NCI-H748 treated with DMSO at 0.1 percent for 48 hours (cell line): ENCODE measurements around the gene PDE4B.
"Not testable (repeated sequence)": the region's sequence is repeated elsewhere in the genome, so short reads cannot be mapped to it uniquely, and the experiment has no call there.

Experiments used
- DNase-seq: peaks from one replicate; lab custom pipeline; 2025; lab: John Stamatoyannopoulos, UW

Gene PDE4B

DNA sequence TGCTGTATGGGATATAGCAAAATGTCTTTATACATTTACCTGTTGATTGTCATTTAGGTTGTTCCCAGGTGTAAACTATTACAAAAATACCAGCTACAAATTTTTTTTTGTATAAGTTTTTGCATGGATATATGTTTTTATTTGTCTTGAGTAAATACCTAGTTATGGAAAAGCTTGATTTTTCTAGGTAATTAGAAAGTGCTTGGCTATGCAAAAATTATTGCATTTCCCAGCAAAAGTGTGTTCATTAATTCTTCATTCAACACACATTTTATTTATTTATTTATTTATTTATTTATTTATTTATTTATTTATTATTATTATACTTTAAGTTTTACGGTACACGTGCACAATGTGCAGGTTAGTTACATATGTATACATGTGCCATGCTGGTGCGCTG, 22.1 kb downstream of the PDE4B start:
- no peak for DNase-seq

DNA sequence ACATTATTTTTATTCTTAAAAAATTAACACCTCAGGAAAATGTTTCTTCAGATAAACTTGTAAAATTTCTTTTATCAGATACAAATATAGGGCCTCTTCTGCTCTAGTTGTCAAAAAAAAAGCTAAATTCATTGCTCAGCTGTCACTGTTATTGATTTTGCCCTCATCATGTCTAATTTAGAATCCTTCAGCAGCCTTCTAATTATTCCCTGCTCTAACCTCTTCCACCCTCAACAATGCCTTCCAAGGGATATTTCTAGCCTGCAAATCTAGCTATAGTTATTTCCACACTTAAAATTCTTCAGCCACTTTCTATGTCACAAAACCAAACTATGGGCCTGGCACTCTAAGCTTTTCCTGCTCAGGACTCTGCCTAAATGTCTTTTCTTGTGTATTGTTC, 25.2 kb downstream of the PDE4B start:
- no peak for DNase-seq

DNA sequence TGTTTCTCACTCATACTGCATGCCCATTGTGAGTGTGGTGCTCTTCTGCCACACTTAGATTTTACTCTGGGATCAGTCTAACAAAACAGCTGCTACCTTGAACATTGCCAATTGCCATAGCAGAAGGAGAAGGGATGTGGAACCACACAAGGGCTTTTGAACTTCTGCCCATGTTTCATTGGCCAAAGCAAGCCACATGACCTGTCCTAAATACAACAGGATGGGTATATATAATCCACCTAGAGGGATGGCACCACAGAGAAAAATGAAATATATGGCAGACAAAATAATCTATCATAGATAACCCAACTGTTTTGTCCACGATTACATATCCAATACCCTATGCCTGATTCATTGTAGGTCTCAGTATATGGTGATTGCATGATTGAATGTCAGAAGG, 26.3 kb downstream of the PDE4B start:
- DNase-seq, result no peak

GRCh38 chr1:65820983-65821382, 28.3 kb downstream of the PDE4B start:
- no peak for DNase-seq

GRCh38 chr1:65821386-65821785, 28.7 kb downstream of the PDE4B start:
- no peak for DNase-seq

GRCh38 chr1:65824103-65824502, 31.4 kb downstream of the PDE4B start:
- DNase-seq, result no peak

DNA sequence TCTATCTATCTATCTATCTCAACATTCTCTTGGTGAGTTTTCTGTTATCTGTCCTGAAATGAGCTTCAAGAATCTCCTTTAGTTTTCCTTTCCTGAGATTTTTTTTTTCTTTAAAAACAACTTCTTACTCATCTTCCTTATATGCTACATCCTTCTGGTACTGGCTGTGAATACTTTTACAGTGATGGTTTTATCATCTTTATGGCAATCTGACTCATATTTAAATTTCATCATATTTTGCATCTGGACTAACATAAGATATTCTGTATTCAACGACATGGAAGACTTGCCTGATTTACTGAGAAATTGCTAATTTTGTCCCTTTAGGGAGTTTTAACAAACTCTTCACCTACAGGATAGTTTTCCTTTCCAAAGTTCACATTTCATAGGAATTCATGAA, 33.0 kb downstream of the PDE4B start:
- DNase-seq, result no peak

DNA sequence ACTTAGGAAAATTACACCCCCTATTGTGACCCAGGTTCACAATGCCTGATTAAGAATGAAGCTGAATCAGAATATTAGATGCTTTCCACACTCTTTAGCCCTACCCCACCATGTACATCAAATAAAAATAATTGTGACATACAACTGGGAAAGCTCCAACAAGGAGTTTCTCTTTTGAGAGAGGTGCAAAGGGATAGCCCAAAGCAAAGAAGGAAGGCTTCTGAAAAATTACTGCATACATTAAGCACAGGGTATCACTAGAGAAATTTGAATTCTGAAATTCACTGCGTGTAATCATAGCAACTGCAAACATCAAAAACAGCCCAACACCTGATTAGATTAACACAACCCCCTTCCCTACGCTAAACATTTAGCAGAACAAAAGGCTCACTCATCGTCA, 34.1 kb downstream of the PDE4B start:
- DNase-seq, result no peak

DNA sequence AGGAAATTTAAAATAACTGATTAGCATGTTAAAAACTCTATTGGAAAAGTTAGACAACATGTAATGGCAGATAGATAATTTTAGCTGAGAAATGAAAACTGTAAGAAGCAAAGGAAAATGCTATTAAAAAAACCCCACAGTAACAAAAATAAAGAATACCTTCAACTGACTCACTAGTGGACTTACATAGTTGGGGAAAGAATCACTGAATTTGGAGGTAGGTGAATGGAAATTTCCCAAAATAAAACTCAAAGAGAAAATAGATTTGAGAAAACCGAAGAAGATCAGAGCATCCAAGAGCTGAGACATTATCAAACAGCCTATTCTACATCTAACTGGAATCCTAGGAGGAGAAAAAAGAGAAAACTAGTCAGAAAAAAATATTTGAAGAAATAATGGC, 34.7 kb downstream of the PDE4B start:
- DNase-seq, result no peak

DNA sequence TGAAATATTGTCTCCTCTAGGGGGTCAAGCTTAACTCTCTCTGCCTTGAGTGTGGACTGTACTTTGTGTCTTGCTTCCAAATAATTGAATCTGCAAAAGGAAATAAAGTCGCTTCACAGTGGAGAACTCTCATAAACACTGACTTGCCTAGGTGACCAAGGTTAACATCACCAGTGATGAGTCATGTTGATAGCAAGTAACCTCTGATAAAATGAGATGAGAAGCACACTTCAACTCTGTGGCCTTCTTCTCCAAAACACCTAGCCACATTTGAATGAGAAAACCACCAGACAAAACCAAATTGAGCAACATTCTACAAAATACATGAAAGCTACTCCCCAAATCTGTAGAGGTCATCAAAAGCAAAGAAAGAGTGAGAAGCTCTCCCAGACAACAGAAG, 37.6 kb downstream of the PDE4B start:
- DNase-seq, result no peak

DNA sequence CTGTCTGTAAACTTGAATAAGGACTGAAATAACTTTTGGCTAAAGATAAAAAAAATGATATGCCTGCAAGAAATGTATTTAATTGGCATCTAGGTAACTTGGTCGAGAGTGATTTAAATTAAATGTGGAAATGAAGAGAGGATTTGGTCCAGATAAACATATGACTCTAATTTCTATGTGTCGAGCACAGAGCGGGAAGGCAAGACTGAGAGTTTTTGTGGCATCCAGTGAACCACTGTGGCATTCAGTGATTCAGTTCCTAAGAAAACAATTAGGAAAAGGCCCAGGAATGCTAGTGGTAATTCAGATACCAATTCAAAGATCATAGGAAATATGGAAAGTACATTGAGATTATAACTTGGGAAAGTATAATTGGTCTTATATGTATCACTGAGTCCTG, 39.6 kb downstream of the PDE4B start:
- no peak for DNase-seq

DNA sequence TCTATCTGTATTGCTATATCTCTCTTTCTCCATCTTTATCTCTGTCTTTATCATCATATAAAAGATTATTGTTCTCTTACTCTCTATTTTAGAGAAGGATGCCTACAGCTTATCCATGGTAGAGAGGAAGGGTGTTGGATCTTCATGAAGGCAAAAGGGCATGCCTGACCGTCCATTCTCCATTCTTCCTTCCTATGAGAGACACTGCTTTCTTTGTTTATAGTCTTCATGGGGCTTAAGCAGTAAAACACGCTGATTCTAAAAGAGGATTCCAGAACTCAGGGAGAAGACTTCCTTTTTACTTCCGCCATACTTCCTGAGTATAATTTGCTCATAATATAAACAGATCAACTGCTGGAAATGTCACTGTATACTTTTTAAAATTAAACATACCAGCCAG, 44.0 kb downstream of the PDE4B start:
- no peak for DNase-seq

DNA sequence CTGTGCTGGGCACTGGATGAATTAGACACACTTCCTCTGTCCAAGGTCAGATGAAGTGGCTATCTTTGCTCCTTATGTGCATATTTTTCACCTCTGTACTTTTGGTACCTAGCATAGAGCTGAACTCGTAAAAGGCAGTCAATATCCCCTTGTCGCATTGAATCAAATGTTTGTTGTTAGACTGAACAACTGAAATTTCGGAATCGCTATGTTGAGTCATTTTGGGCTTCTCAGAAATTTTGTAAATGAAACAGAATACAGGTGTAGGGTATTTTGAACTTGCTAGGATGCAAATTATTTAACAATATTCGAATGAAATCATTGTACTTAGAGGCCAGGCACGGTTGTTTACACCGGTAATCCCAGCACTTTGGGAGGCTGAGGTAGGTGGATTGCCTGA, 48.0 kb downstream of the PDE4B start:
- no peak for DNase-seq

DNA sequence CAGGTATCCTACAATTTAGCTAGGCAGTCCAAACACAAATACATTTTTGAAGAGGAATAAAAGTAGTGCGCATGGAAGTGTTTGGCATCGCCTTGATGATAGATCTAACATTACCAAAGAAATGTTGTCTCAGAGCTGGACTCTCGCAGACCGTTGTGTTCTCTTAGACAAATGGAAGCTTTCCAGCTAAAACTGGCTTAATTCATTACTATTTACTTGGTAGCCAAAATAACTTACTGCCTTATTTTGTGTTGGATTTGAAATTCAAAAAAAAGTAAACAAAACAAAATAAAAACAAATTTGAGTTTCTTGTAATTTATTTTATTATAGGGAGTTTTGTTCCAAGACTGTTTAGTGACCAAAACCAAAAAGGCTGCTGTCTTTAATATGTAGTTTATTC, 51.6 kb downstream of the PDE4B start:
- no peak for DNase-seq

DNA sequence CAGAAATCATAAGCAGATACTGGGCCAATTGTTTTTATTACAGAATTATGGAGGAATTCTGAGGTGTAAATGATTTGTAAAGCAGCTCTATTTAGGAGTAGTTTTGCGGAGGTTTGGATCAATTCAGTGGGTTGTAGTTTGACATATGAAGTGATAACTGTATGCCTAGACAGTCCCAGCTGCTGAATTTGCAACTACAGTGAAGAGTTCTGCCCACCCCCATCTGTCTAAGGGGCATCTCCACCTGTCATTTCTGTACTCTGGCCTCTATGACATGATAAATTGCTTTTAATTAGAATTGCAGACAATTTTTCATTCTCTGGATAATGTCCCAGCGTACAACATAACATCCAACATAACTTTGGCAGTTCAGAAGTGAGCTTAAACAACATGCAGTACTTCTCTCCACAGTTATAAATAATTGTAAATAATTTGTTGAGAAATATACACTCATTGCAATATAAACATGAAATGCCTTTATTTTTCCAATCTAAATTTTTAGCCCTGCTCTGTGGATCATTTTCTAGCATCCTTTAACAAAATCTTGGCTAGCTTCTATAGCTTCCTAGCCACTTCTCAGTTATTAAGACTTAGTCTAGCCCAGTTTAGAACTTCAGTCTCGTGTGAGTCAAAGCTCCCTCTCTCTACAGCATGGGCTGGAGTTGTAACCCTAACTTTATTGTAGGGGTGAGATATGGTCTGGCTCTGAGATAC, 52.3 kb downstream of the PDE4B start:
- no peak for DNase-seq

DNA sequence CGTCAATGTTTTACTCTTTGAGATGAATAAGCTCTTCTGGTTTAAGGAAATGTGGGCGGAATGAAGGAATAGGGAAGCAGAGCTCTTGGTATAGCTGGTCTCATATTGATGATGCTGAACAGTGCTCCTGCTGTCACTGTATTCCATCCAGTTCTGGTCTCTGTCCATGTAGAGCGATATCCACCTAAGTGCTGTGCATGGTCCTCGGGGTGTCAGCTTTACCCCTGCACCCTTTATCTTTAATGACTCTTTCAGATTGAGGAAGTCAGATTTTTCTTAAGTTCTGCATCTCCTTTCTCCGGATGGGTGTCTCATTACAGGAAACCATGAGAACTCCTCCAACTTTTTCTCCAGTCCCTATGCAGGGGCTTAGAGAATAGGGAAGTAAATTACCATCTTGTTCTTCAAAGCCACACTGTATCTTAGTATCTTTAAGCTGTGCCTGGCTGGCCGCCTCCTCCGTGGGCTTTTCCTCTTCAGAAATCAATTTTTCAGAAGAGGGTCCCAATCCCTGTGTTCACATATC, 52.9 kb downstream of the PDE4B start:
- no peak for DNase-seq

GRCh38 chr1:65846866-65847265, 54.2 kb downstream of the PDE4B start:
- DNase-seq, result no peak

GRCh38 chr1:65850281-65850680, 57.6 kb downstream of the PDE4B start:
- DNase-seq, result no peak

DNA sequence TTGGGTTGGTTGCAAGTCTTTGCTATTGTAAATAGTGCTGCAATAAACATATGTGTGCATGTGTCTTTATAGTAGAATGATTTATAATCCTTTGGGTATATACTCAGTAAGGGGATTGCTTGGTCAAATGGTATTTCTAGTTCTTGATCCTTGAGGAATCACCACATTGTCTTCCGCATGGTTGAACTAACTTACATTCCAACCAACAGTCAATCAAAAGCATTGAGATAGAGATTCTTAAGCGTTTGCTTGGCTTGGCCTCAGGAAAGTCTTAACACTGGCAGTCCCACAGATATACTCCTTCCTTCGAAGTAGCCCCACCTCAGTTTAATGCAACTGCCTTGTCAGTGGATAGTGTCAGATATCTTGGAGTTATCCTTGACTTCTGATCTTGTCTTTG, 63.9 kb downstream of the PDE4B start:
- not testable (repeated sequence) for DNase-seq

GRCh38 chr1:65866439-65866838, 73.7 kb downstream of the PDE4B start:
- DNase-seq, result no peak

DNA sequence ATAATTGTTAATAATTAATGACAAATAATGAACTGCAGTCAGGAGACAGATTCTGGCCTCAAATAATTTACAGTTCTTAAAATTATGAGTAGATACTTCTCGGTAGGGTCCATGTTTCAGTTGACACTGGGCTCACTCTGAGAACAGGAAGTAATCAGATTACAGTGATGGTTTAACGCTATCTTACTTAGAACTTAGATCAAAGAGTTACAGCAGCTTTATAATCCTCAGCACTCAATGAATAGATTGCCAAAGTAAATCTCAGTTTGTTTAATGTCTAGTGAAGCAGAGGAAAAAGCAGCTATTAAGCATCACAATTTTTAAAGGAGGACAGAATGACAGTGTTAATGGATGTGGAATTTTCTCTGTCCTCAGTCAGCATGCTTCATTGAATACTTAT, 79.6 kb downstream of the PDE4B start:
- DNase-seq, result no peak

GRCh38 chr1:65878342-65878741, 85.6 kb downstream of the PDE4B start:
- DNase-seq, result not testable (repeated sequence)

DNA sequence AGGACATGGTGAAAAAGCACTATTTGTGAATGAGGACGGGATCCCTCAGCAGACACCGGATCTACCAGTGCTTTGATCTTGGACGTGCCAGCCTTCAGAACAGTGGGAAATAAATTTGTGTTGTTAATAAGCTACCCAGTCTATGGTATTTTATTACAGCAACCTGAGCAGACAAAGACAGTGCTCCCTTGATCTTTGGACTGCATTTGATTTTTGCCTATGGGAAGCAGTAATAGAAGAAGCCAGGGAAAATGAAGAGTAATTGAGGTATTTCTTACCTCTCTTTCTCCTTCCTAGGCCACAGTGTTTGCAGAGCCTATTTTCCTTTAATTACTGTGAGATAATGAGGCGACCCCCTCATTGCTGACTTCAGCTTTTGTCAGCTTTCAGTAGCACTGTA, 87.9 kb downstream of the PDE4B start:
- no peak for DNase-seq

- DNase-seq, result no peak
Observed at GRCh38 chr1:65881067-65881594, 88.4 kb downstream of the PDE4B start.
